T follicular helper cell (primary cell): Measurements from ENCODE around the gene UNKL.

Experiments used
- DNase-seq: peaks from one replicate; pipeline ENCODE4 v3.0.0-alpha.2; 2020; ENCODE audit warnings: low read depth

UNKL gene

DNA sequence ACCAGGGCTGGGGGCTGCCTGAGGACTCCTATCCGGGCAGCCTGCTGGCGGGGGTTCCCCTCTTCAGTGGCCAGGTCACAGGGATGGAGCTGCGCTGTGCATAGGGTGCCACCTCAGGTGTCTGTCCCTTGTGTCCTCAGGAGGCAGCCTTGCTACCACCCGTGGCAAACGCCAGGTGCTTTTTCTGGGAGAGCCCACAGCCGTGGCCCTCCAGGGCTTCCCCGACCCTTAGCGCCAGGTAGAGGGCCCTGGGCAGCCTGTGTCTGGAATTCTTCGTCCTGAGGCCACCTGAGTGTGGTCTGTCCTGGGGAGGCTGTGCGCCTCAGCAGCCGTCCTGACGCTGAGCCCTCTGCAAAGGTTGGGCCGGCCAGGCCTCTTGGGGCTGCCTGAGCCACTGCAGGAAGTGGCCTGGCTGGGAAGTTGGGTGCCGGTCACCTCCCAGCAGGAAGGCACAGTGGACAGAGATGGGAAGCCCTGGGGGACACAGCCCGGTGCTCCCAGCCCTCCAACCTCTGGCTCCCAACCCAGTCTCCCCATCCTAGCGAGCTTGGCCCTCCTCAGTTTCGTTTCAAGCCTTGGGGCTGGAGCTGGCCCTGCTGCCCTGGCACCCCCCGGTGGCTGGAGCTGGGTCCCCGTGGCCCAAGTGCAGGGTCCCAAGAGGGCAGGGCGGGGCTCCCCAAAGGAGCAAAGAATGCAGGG is 88.7 kb downstream of the UNKL start:
- no peak for DNase-seq

DNA sequence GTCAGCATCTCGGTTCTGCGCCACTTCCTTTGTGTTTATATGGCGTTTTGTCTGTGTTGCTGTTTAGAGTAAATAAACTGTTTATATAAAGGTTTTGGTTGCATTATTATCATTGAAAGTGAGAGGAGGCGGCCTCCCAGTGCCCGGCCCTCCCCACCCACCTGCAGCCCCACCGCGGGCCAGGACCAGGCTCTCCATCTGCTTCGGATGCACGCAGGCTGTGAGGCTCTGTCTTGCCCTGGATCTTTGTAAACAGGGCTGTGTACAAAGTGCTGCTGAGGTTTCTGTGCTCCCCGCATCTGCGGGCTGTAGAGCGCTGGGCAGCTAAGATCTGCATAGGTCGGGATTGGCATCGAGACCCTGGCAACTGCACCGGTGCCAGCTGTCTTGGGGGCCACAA is 89.2 kb downstream of the UNKL start:
- no peak for DNase-seq

DNA sequence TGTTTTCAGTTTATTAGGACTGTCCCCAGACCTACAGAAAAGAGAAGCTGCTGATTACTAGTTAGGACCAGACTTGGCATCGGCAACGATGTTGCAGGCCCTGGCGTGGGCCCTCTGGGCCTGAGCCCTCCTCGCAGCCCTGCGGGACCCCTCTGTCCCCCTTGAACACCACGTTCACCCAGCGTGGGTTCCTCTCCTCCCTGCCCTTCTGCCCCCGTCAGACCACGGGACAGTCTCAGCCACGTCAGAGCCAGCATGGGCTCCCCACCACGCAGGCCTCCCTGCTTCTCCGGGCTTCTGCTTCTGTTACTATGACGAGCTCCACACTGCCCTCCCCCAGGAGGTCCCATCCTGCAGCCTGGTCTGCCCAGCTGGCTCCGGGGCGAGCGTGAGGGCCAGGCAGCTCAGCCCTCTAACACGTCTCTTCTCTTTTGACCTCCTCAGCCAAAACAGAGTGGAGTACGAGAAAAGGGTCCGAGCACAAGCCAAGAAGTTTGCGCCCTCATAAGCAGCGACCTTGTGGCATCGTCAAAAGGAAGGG is 90.1 kb downstream of the UNKL start:
- no peak for DNase-seq

DNA sequence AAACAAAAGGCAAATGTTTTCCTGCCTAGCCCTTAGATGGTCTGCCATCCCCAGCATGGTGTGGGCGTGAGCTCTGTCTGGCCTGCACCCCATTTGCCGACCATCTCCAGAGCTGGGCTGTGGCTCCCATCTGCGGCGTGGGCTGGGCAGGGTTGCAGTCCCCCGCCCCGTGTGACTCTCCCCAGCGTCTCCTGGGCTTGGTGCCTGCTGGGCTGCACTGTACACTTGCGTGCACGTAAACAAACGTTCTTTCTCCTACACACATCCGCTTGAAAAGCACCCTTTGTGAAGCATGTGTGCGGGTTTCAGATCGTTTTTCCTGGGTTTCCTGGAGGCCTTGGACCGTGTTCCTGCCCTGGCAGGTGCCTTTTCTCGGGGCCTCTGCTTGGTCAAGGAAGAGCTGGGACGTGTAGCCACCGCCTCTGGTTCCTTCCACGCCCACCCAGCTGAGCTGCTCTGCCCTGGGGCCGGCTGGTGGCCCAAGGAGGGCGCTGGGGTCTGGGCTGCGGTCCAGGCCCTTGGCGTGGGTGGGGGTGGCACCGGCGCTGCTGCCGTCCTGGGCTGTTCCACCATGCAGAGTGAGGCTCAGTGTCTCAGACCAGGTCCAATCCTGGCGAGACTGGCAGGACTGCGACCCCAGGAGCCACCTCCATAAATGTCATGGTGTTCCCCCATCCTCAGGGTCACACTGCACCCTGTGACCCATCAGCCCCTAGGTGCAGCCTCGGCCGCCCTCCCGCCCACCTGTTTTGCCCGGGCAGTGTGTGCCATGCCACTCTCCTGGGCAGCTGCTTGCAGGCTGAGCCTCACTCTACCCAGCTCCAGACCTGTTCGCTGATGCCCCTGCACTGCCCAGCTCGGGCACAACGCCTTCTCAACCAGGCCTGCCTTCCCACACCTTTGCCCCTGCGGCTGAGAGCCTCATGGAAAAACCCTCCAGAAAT is 90.9 kb downstream of the UNKL start:
- DNase-seq = no peak

DNA sequence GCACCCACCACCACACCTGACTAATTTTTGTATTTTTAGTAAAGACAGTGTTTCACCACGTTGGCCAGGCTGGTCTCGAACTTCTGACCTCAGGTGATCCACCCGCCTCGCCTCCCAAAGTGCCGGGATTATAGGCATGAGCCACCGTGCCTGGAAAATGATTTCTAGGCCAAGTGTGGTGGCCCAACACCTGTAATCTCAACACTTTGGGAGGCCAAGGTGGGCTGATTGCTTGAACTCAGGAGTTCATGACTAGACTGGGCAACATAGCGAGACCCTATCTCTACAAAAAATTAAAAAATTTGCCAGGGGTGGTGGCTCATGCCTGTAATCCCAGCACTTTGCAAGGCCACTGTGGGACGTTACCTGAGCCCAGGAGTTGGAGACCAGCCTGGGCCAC is 92.1 kb downstream of the UNKL start:
- no peak for DNase-seq

DNA sequence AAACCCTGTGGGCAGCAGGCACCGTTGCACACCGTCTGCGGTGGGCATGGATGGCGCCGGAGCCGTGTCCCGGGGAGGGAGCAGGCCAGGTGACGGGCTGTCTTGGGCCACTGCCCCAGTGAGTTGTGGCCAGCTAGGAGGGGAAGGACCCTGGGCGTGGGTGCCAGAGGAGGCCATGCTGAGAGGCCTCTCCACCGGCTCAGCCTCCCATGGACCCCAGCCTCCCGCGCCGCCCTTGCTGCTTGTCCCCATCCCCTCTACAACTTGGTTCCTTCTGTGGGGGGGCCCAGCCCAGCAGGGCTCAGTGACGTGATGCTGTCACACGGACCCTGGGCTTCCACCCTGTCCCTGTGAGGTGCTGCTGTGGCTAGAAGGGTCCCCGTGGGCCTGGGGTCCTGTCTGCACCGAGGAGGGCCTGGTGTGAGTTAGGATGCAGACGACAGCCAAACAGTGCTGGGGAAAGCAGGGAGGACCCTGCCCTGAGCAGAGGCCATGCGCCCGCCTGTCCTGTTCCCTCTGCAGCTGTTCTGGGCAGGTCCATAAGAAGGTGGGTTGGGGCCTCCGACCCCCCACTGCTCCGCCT is 93.8 kb downstream of the UNKL start:
- no peak for DNase-seq

DNA sequence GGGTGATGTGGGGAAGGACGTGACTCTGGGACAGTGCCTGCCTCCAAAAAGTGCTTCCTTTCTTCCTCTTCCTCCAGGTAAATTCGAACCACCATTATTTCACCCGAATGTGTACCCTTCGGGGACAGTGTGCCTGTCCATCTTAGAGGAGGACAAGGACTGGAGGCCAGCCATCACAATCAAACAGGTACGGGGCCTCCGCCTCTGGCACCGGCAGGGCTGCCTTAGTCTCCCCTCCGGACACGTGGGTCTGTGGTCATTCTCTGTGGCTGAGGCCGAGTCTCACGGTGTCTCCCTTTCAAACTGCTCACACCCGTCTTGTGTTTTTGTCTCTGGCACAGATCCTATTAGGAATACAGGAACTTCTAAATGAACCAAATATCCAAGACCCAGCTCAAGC is 94.4 kb downstream of the UNKL start:
- no peak for DNase-seq

DNA sequence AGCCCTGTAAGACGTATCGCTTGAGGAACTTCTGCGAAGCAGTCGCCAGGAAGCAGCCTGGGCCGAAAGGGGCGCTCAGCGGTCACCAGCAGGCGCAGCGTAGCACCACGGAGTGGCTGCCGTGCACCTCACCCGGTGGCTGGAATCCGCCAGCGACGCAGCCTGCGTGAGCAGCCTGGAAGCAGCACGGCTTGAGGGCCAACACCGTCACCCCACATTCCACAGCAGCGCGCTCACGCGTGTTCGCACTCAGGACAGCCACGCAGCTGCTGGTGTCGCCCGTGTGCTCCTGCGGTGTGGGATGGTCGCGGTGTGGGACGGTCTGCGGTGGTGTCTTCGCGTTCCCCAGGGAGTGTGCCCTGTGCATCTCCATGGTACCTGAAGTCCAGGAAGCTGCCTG is 95.5 kb downstream of the UNKL start:
- no peak for DNase-seq

DNA sequence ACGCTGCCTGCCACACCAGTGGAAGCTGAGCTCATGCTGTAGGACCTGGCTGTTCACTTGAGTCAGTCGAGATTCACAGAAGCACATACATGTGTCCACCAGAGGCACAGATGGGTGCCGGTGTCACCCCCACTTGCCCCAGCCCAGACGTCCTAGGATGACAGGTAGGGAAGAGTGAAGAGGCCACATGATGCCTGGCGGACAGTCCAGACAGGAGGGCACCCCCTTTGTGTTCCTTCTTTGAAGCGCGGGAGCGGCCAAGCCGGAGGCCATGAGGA is 96.3 kb downstream of the UNKL start:
- DNase-seq = no peak

DNA sequence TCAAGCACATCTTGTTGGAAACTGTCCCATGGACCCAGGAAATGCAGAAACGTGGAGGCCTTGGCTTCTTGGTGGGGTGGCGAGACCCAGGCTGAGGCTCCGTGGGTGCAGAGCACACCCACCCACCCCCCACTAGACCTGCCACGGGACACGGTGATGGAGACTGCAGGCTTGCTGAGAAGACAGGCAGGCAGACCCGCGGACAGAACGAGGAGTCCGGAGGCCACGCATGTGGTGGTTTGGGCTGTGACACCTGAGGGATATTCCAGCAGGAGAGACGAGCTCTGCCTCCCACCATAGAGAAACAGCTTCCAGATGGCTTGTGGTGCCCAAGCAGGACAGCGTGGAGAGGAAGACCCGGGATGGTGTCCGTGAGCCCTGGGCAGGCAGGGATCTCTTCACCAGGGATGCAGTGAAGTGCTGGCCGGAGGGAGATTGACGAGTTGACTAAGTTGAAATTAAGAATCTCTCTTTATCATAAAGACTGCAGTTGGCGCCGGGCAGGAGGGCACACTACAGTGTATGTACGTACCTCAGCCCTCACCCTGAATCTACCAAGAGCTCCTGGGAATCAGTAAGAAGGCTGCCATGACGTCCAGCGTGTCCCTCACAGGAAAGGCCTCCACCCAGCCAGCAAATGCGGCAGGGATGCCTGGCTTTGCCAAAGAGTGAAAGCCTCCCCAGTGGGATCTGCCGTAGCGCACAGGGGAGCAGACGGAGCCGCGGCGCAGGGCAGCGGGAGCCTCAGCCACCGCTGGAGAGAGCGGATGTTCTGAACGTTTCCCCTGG is 96.8 kb downstream of the UNKL start:
- no peak for DNase-seq

DNA sequence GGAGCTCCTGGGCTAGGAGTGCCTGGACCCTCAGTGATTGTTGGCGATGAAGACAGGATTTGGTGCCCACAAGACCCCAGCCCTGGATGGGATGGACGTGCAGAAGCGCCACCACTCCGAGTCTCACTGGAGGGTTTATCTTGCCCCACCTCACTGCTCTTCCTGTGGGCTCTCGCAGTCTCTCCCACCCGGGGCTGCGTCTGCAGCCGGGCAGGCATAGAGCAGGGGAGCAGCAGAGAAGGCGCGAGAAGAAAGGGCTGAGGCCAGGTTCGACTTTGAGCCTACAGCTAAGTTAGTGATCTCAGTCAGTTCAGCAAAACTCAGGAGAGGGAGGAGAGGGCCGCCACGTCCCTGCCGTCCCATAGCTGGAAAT is 98.5 kb downstream of the UNKL start:
- DNase-seq = no peak

DNA sequence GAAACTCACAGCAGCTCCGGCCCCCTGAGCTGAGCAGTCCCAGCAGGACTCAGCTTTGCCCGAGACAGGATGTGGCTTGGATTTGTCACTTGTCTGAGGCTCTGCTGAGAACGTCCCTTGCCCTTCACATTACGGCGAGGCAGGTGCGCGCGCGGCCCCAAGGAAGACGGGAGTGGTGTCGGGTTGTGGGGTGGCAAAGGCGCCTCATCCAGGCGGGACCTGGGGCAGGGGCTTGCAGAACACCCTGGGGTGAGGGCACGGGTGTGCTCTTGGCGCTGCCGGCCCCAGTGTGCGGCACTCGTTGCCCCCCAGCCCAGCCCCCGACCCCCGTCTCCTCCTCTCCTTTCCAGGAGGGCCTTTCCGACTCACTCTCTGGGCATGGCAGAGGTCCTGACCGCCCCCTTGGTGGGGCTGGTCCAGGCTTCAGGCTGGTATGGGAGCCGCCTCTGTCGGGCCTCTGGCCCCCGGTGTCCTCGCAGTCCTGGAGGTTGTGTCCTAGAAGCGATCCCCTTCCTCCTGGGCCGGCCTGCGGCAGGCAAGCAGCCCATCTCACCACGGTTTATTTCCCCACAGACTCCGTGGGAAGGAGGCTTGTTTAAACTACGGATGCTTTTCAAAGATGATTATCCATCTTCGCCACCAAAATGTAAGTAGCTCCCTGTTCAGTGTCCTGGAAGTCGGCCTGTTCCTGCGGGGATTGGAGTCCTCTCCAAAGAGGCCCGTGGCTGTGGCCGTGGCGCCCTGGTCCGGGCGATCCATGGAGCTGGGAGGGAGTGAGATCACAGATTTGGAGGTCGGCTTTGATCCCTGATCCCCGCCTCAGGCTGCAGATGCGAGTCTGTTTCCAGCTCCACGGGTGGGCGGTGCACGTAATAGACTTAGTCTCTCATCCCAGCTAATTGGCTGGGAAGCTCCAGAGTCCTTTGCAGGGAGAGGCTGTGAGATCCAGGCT is 99.1 kb downstream of the UNKL start:
- DNase-seq = no peak

DNA sequence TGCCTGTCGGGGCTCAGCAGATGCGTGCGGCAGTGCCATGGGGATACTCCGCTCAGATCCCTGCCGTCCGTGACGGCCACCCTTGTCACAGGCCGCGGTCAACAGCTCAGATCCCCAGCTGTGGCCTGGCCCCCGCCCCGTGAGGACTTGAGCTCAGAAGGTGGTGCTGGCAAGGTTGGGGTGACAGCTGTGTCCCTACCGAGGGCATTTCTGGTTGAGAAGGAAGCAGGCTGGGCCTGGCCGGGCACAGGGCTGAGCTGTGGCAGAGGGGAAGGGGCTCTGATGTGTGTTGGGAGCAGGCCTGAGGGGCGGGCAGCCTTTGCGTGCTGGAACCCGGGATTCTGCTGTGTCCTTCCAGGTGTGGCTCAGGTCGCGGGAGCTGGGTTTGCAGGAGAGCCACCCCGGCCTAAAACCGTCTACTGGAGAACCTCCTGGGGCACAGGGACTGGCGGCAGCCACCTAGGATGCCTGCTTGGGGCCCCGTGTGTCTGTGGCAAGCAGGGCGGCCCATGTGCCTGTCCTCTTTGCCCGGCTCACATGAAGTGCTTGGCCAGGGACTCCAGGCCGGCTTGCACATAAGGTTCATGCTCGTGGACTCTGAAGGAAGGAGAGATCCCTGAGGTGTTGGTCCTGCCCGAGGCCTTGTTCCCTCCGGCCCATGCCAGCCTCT is 100.0 kb downstream of the UNKL start:
- no peak for DNase-seq

DNA sequence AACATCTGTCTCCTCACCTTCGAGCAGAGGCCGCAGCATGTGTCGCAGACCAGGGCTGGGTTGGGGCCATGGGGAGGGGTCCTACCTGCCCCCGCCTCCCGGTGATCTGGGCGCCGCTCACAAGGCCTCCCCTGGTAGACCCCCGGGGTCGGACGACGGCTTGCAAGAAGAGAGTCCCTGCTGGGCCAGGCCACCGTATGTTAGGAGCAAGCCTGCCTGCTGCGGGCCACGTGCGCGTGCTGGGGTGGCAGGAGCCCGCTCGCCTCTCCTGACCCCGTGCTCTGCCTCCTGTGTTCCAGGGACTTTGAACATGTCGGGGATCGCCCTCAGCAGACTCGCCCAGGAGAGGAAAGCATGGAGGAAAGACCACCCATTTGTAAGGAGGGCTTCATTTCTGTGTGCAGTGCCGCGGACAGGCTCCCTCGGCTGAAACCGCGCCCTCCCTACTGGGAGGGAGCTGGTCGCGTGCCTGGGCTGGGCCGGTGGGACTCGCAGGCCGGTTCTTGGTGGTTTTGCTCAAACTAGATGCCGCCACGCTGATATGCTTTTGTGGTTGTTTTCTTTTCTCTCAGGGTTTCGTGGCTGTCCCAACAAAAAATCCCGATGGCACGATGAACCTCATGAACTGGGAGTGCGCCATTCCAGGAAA is 100.7 kb downstream of the UNKL start:
- no peak for DNase-seq
